Suprapubic skin (tissue), 4 donors: ENCODE data around the gene CBLB.

Source experiments
- POLR2A ChIP-seq, 2 donors: fragments of 450-650 bp; IDR thresholded peaks; one replicate each; pipeline ENCODE4 v1.6.1; 2017; ENCODE audit warnings: antibody characterized with exemption in 2 of 2, mild to moderate bottlenecking in 2 of 2, moderate library complexity in 2 of 2
- POLR2AphosphoS5 ChIP-seq, 3 donors: sonication (generic); formaldehyde crosslinking; IDR thresholded peaks; one replicate each; pipeline ENCODE4 v1.6.1; 2017; ENCODE audit warnings: antibody characterized with exemption in 3 of 3
- TF ChIP-seq, protein P1 (sequence below), 2 donors: fragments of 200-600 bp in 1 of 2; fragments of 450-650 bp in 1 of 2; sonication (generic) in 1 of 2; IDR thresholded peaks; one replicate each; pipeline ENCODE4 v1.5.1; 2016 to 2019; ENCODE audit warnings: antibody characterized with exemption in 2 of 2, mild to moderate bottlenecking in 1 of 2, moderate library complexity in 1 of 2

DNA sequence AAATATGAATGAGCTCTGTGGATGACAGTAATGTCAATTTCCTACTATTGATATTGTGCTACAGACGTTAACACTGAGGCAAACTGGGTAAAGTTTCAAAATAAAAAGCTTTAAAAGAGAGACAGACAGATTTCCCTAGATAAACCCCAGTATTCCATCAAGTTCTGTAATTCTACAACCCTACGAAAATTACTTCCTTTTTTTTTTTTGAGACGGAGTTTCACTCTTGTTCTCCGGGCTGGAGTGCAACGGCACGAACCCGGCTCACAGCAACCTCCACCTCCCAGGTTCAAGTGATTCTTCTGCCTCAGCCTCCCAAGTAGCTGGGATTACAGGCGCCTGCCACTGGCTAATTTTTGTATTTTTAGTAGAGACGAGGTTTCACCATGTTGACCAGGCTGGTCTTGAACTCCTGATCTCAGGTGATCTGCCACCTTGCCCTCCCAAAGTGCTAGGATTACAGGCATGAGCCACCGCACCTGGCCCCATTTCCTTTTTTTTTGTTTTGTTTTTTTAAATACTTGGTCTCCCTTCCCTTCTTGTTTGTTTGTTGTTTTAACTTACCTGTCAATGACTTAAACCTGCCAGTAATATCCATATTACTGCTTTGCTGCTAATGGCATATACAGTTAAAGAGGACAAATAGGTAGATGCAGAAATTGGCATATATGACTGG, 57.2 kb downstream of the CBLB start:
- TF ChIP-seq, protein P1, sequence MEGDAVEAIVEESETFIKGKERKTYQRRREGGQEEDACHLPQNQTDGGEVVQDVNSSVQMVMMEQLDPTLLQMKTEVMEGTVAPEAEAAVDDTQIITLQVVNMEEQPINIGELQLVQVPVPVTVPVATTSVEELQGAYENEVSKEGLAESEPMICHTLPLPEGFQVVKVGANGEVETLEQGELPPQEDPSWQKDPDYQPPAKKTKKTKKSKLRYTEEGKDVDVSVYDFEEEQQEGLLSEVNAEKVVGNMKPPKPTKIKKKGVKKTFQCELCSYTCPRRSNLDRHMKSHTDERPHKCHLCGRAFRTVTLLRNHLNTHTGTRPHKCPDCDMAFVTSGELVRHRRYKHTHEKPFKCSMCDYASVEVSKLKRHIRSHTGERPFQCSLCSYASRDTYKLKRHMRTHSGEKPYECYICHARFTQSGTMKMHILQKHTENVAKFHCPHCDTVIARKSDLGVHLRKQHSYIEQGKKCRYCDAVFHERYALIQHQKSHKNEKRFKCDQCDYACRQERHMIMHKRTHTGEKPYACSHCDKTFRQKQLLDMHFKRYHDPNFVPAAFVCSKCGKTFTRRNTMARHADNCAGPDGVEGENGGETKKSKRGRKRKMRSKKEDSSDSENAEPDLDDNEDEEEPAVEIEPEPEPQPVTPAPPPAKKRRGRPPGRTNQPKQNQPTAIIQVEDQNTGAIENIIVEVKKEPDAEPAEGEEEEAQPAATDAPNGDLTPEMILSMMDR (IDR thresholded peaks at IDR 0.05), result no peak
- TF ChIP-seq POLR2AphosphoS5 (IDR thresholded peaks at IDR 0.05) (no peak), POLR2A (IDR thresholded peaks at IDR 0.05) (no peak)
